Left hindlimb (tissue), 1 donor: ENCODE data around the gene PARVA.
"Not testable (repeated sequence)": the region's sequence is repeated elsewhere in the genome, so short reads cannot be mapped to it uniquely, and the experiment has no call there.

Source experiments
- DNase-seq: peaks from one replicate; pipeline ENCODE4 v3.0.0-alpha.2; 2018

The PARVA gene

GRCh38 chr11:12377106-12377823 is at the start of gene PARVA:
PARVA (plus strand) TSS chr11:12377571; CDS start chr11:12377648, 77 bp downstream.
- peak; percentile 87 for DNase-seq

- no peak for DNase-seq
These were observed 48.2 kb upstream of the PARVA start for GRCh38 chr11:12329169-12329568.

- no peak for DNase-seq
These were observed 47.6 kb upstream of the PARVA start for GRCh38 chr11:12329797-12330196.

GRCh38 chr11:12330485-12331231 is 46.7 kb upstream of the PARVA start:
- DNase-seq = no peak

GRCh38 chr11:12331239-12331874 is 46.0 kb upstream of the PARVA start:
- peak; percentile 83 for DNase-seq

- DNase-seq = no peak
These were observed 33.8 kb upstream of the PARVA start for GRCh38 chr11:12343526-12343925.

- no peak for DNase-seq
These were observed 23.8 kb upstream of the PARVA start for GRCh38 chr11:12353534-12353933.

GRCh38 chr11:12354750-12355545 is 22.4 kb upstream of the PARVA start:
- no peak for DNase-seq

- no peak for DNase-seq
These were observed 20.3 kb upstream of the PARVA start for GRCh38 chr11:12356944-12357655.

- DNase-seq = not testable (repeated sequence)
These were observed 19.7 kb upstream of the PARVA start for GRCh38 chr11:12357697-12358096.

GRCh38 chr11:12358302-12359188 is 18.8 kb upstream of the PARVA start:
- DNase-seq = no peak

GRCh38 chr11:12359761-12360160 is 17.6 kb upstream of the PARVA start:
- no peak for DNase-seq

- DNase-seq = no peak
These were observed 15.7 kb upstream of the PARVA start for GRCh38 chr11:12361682-12362081.

GRCh38 chr11:12362857-12363256 is 14.5 kb upstream of the PARVA start:
- DNase-seq = no peak

- DNase-seq = no peak
These were observed 14.0 kb upstream of the PARVA start for GRCh38 chr11:12363373-12363772.

GRCh38 chr11:12365965-12366575 is 11.3 kb upstream of the PARVA start:
- not testable (repeated sequence) for DNase-seq

- not testable (repeated sequence) for DNase-seq
These were observed 10.3 kb upstream of the PARVA start for GRCh38 chr11:12367057-12367456.

GRCh38 chr11:12372111-12372510 is 5.3 kb upstream of the PARVA start:
- DNase-seq = no peak

GRCh38 chr11:12375720-12376119 is 1.7 kb upstream of the PARVA start:
- DNase-seq = no peak

GRCh38 chr11:12376259-12377081 is 901 bp upstream of the PARVA start:
- peak; percentile 64 for DNase-seq
